Measurements from ENCODE around the gene ABHD6. TPM values are rescaled to one million over a fixed set of nuclear protein-coding genes. Genes with fewer than 3 reads are reported as not detected.
"Not testable (repeated sequence)": the region's sequence is repeated elsewhere in the genome, so short reads cannot be mapped to it uniquely, and the experiment has no call there.

The ABHD6 gene
- total RNA-seq, 2 experiments from 2014 or later: 0.71 to 1.9 TPM

- H3K4me3 Mint-ChIP-seq: no peak overlapping the region
- ChIA-PET POLR2A (interaction anchor here (1.1 kb wide), 1 partner anchor 96 kb away, joined by 3 read pairs; no protein-coding TSS in a partner anchor), CTCF (interaction anchor here (5.9 kb wide), 1 partner anchor 30 kb away, joined by 37 read pairs; the partner anchor contains the start of genes HTD2 and RPP14)
- H3K27me3 Mint-ChIP-seq: no peaks in the 10 kb centered on the region
- no peak overlapping the region for H3K27ac Mint-ChIP-seq
- ATAC-seq (ENCODE audit: poor library complexity) (no peak), DNase-seq (no peak)
- no peak overlapping the region for H3K4me3 ChIP-seq (ENCODE audit: low read length)
- intact Hi-C loops (cut with DNase I, micrococcal nuclease): no loop called here
- no peak overlapping the region for H3K27ac ChIP-seq (ENCODE audit: low read depth in 1 of 2, low read length in 2 of 2)
- H3K36me3 ChIP-seq (ENCODE audit: insufficient read depth, low read length): peaks cover 2% of the 10 kb centered on the region
- H3K27me3 ChIP-seq (ENCODE audit: control insufficient read depth in 1 of 2, insufficient read depth in 2 of 2, low read length in 2 of 2): no peaks in the 10 kb centered on the region
- H3K9me3 ChIP-seq (ENCODE audit: control insufficient read depth in 1 of 2, insufficient read depth in 1 of 2, low read length in 2 of 2): no peaks in the 10 kb centered on the region
- peaks cover 42% of the 10 kb centered on the region for H3K4me1 Mint-ChIP-seq (ENCODE audit: low read depth)
- peaks cover 22% of the 10 kb centered on the region for H3K36me3 Mint-ChIP-seq (ENCODE audit: low read depth)
- TF ChIP-seq, protein P1, sequence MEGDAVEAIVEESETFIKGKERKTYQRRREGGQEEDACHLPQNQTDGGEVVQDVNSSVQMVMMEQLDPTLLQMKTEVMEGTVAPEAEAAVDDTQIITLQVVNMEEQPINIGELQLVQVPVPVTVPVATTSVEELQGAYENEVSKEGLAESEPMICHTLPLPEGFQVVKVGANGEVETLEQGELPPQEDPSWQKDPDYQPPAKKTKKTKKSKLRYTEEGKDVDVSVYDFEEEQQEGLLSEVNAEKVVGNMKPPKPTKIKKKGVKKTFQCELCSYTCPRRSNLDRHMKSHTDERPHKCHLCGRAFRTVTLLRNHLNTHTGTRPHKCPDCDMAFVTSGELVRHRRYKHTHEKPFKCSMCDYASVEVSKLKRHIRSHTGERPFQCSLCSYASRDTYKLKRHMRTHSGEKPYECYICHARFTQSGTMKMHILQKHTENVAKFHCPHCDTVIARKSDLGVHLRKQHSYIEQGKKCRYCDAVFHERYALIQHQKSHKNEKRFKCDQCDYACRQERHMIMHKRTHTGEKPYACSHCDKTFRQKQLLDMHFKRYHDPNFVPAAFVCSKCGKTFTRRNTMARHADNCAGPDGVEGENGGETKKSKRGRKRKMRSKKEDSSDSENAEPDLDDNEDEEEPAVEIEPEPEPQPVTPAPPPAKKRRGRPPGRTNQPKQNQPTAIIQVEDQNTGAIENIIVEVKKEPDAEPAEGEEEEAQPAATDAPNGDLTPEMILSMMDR (IDR thresholded peaks at IDR 0.05): no peak
- H3K4me1 ChIP-seq (ENCODE audit: insufficient read depth, low read length): peaks cover 19% of the 10 kb centered on the region
- no peaks in the 10 kb centered on the region for H3K9me3 Mint-ChIP-seq
Measured at GRCh38 chr3:58337190-58337589, 99.6 kb downstream of the ABHD6 start.

DNA sequence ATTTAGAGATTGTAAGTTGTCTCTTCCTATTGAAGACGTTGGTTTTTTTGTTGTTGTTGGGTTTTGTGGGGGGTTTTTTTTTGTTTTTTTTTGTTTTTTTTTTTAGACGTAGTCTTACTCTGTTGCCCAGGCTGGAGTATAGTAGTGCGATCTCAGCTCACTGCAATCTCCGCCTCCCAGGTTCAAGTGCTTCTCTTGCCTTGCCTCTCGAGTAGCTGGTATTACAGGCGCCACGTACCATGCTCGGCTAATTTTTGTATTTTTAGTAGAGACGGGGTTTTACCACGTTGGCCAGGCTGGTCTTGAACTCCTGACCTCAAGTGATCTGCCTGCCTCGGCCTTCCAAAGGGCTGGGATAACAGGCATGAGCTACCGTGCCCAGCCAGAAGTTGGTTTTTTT, 101.6 kb downstream of the ABHD6 start:
- H3K27ac Mint-ChIP-seq; H3K27me3 Mint-ChIP-seq; H3K9me3 ChIP-seq (ENCODE audit: control insufficient read depth in 1 of 2, insufficient read depth in 1 of 2, low read length in 2 of 2); POLR2A ChIA-PET; H3K36me3 ChIP-seq (ENCODE audit: insufficient read depth, low read length); ATAC-seq (ENCODE audit: poor library complexity); H3K9me3 Mint-ChIP-seq; intact Hi-C loops (cut with DNase I, micrococcal nuclease); H3K27me3 ChIP-seq (ENCODE audit: control insufficient read depth in 1 of 2, insufficient read depth in 2 of 2, low read length in 2 of 2); H3K27ac ChIP-seq (ENCODE audit: low read depth in 1 of 2, low read length in 2 of 2); H3K4me3 Mint-ChIP-seq; H3K4me3 ChIP-seq (ENCODE audit: low read length); DNase-seq: not testable (repeated sequence)
- peaks cover 32% of the 10 kb centered on the region for H3K4me1 Mint-ChIP-seq (ENCODE audit: low read depth)
- H3K4me1 ChIP-seq (ENCODE audit: insufficient read depth, low read length): peaks cover 10% of the 10 kb centered on the region
- H3K36me3 Mint-ChIP-seq (ENCODE audit: low read depth): peaks cover 27% of the 10 kb centered on the region
- CTCF ChIA-PET: interaction anchor here (1.2 kb wide), 1 partner anchor 14 kb away, joined by 3 read pairs; no protein-coding TSS in a partner anchor

GRCh38 chr3:58340594-58341244, 103.1 kb downstream of the ABHD6 start:
- Histone ChIP-seq H3K9me3 (ENCODE audit: control insufficient read depth in 1 of 2, insufficient read depth in 1 of 2, low read length in 2 of 2) (no peaks in the 10 kb centered on the region), H3K36me3 (ENCODE audit: insufficient read depth, low read length) (peaks cover 8% of the 10 kb centered on the region), H3K27me3 (ENCODE audit: control insufficient read depth in 1 of 2, insufficient read depth in 2 of 2, low read length in 2 of 2) (no peaks in the 10 kb centered on the region), H3K4me3 (ENCODE audit: low read length) (no peak overlapping the region), H3K4me1 (ENCODE audit: insufficient read depth, low read length) (no peaks in the 10 kb centered on the region), H3K27ac (ENCODE audit: low read depth in 1 of 2, low read length in 2 of 2) (no peak overlapping the region)
- no peak overlapping the region for H3K4me3 Mint-ChIP-seq
- H3K9me3 Mint-ChIP-seq: no peaks in the 10 kb centered on the region
- H3K27ac Mint-ChIP-seq: no peak overlapping the region
- peaks cover 27% of the 10 kb centered on the region for H3K36me3 Mint-ChIP-seq (ENCODE audit: low read depth)
- TF ChIP-seq, protein P1 (IDR thresholded peaks at IDR 0.05): no peak
- ATAC-seq (ENCODE audit: poor library complexity): no peak
- intact Hi-C loops (cut with DNase I, micrococcal nuclease): no loop called here
- POLR2A ChIA-PET: no interaction called here
- H3K4me1 Mint-ChIP-seq (ENCODE audit: low read depth): peaks cover 17% of the 10 kb centered on the region
- CTCF ChIA-PET: interaction anchor here (0.7 kb wide), 1 partner anchor 1477 kb away, joined by 4 read pairs; no protein-coding TSS in a partner anchor
- H3K27me3 Mint-ChIP-seq: no peaks in the 10 kb centered on the region
- no peak for DNase-seq

DNA sequence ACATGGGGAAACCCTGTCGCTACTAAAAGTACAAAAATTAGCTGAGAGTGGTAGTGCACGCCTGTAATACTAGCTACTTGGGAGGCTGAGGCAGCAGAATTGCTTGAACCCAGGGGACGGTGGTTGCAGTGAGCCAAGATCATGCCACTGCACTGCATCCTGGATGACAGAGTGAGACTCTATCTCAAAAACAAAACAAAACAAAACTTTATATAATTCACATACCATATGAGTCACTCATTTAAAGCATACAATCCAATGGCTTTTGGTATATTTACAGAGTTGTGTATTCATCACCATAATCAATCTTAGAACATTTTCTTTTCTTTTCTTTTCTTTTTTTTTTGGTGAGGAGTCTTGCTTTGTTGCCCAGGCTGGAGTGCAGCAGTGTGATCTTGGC, 103.8 kb downstream of the ABHD6 start:
- H3K4me3 ChIP-seq (ENCODE audit: low read length): no peak overlapping the region
- ATAC-seq (ENCODE audit: poor library complexity): no peak
- Mint-ChIP-seq H3K27ac (no peak overlapping the region), H3K36me3 (ENCODE audit: low read depth) (peaks cover 27% of the 10 kb centered on the region), H3K4me1 (ENCODE audit: low read depth) (peaks cover 11% of the 10 kb centered on the region), H3K4me3 (no peak overlapping the region), H3K27me3 (no peaks in the 10 kb centered on the region), H3K9me3 (no peaks in the 10 kb centered on the region)
- intact Hi-C loops (cut with DNase I, micrococcal nuclease): no loop called here
- no peak overlapping the region for H3K27ac ChIP-seq (ENCODE audit: low read depth in 1 of 2, low read length in 2 of 2)
- no peaks in the 10 kb centered on the region for H3K4me1 ChIP-seq (ENCODE audit: insufficient read depth, low read length)
- DNase-seq: no peak
- POLR2A ChIA-PET: no interaction called here
- peaks cover 8% of the 10 kb centered on the region for H3K36me3 ChIP-seq (ENCODE audit: insufficient read depth, low read length)
- CTCF ChIA-PET: no interaction called here
- H3K9me3 ChIP-seq (ENCODE audit: control insufficient read depth in 1 of 2, insufficient read depth in 1 of 2, low read length in 2 of 2): no peaks in the 10 kb centered on the region
- TF ChIP-seq, protein P1 (IDR thresholded peaks at IDR 0.05): no peak
- no peaks in the 10 kb centered on the region for H3K27me3 ChIP-seq (ENCODE audit: control insufficient read depth in 1 of 2, insufficient read depth in 2 of 2, low read length in 2 of 2)
